ENCODE data around the gene OSBPL3. TPM values are rescaled to one million over a fixed set of nuclear protein-coding genes. Genes with fewer than 3 reads are reported as not detected.

The OSBPL3 gene
- total RNA-seq, 1 donor from 2014 or later, result 35.2 TPM

- TF ChIP-seq CTCF (IDR thresholded peaks at IDR 0.05; ENCODE audit: insufficient read depth, low read length, poor library complexity, severe bottlenecking), result no peak
- no peak for DNase-seq (ENCODE audit: low read depth)
- Histone ChIP-seq H3K36me3 (ENCODE audit: control insufficient read depth, insufficient read depth, low read length) (no peaks in the 10 kb centered on the region), H3K4me3 (ENCODE audit: low read depth, low read length) (no peak overlapping the region), H3K27me3 (ENCODE audit: control insufficient read depth, insufficient read depth, low read length) (no peaks in the 10 kb centered on the region)
These were observed 200.7 kb downstream of the OSBPL3 start for GRCh38 chr7:24779283-24779655.

- Histone ChIP-seq H3K27me3 (ENCODE audit: control insufficient read depth, insufficient read depth, low read length) (no peaks in the 10 kb centered on the region), H3K4me3 (ENCODE audit: low read depth, low read length) (no peak overlapping the region), H3K36me3 (ENCODE audit: control insufficient read depth, insufficient read depth, low read length) (no peaks in the 10 kb centered on the region)
- DNase-seq (ENCODE audit: low read depth), result no peak
- TF ChIP-seq CTCF (IDR thresholded peaks at IDR 0.05; ENCODE audit: insufficient read depth, low read length, poor library complexity, severe bottlenecking), result no peak
These were observed 201.3 kb downstream of the OSBPL3 start for GRCh38 chr7:24778543-24779282.

- Histone ChIP-seq H3K36me3 (ENCODE audit: control insufficient read depth, insufficient read depth, low read length) (no peaks in the 10 kb centered on the region), H3K27me3 (ENCODE audit: control insufficient read depth, insufficient read depth, low read length) (no peaks in the 10 kb centered on the region), H3K4me3 (ENCODE audit: low read depth, low read length) (no peak overlapping the region)
- no peak for TF ChIP-seq CTCF (IDR thresholded peaks at IDR 0.05; ENCODE audit: insufficient read depth, low read length, poor library complexity, severe bottlenecking)
- no peak for DNase-seq (ENCODE audit: low read depth)
These were observed 202.2 kb downstream of the OSBPL3 start for GRCh38 chr7:24777806-24778205.

- no peaks in the 10 kb centered on the region for H3K27me3 ChIP-seq (ENCODE audit: control insufficient read depth, insufficient read depth, low read length)
- no peak for DNase-seq (ENCODE audit: low read depth)
- H3K4me3 ChIP-seq (ENCODE audit: low read depth, low read length), result no peak overlapping the region
- H3K36me3 ChIP-seq (ENCODE audit: control insufficient read depth, insufficient read depth, low read length), result no peaks in the 10 kb centered on the region
- TF ChIP-seq CTCF (IDR thresholded peaks at IDR 0.05; ENCODE audit: insufficient read depth, low read length, poor library complexity, severe bottlenecking), result no peak
These were observed 206.3 kb downstream of the OSBPL3 start for GRCh38 chr7:24773646-24774045.

- H3K27me3 ChIP-seq (ENCODE audit: control insufficient read depth, insufficient read depth, low read length), result no peaks in the 10 kb centered on the region
- no peak for TF ChIP-seq CTCF (IDR thresholded peaks at IDR 0.05; ENCODE audit: insufficient read depth, low read length, poor library complexity, severe bottlenecking)
These were observed 210.1 kb downstream of the OSBPL3 start for GRCh38 chr7:24769851-24770250.

More at GRCh38 chr7:24769851-24770250, 210.1 kb downstream of the OSBPL3 start:
- Histone ChIP-seq H3K36me3 (ENCODE audit: control insufficient read depth, insufficient read depth, low read length) (no peaks in the 10 kb centered on the region), H3K4me3 (ENCODE audit: low read depth, low read length) (no peak overlapping the region)
- no peak for DNase-seq (ENCODE audit: low read depth)
